Stomach smooth muscle (tissue), 2 donors: Measurements from ENCODE around the gene RACGAP1.
A peak's percentile ranks its signal among the peaks of the same experiment; 100 is the strongest.

Experiments used
- H3K27ac ChIP-seq: one replicate; pipeline ENCODE4 v1.7.0; 2013; ENCODE audit warnings: mild to moderate bottlenecking, low read length, inconsistent platforms
- H3K27me3 ChIP-seq, 2 donors: one replicate each; pipeline ENCODE4 v1.7.0; 2013; ENCODE audit warnings: low read length in 2 of 2; ENCODE audit not compliant: insufficient read depth in 2 of 2, control insufficient read depth in 1 of 2
- H3K36me3 ChIP-seq, 2 donors: one replicate each; pipeline ENCODE4 v1.7.0; 2013; ENCODE audit warnings: low read length in 2 of 2; ENCODE audit not compliant: control insufficient read depth in 2 of 2, insufficient read depth in 2 of 2
- H3K4me1 ChIP-seq: one replicate; pipeline ENCODE4 v1.7.0; 2013; ENCODE audit warnings: low read length; ENCODE audit not compliant: control insufficient read depth, insufficient read depth
- H3K4me3 ChIP-seq, 2 donors: one replicate each; pipeline ENCODE4 v1.7.0; 2013; ENCODE audit warnings: low read length in 2 of 2
- H3K9ac ChIP-seq, 2 donors: one replicate each; pipeline ENCODE4 v1.7.0; 2013; ENCODE audit warnings: low read length in 2 of 2, mild to moderate bottlenecking in 1 of 2
- H3K9me3 ChIP-seq, 2 donors: one replicate each; pipeline ENCODE4 v1.7.0; 2013; ENCODE audit warnings: low read length in 2 of 2; ENCODE audit not compliant: control insufficient read depth in 2 of 2
- donor health status: healthy.
- donor health status: Pancreatic carcinoma.

RACGAP1 gene

GRCh38 chr12:49945394-49946080, 79.8 kb downstream of the RACGAP1 start:
- Histone ChIP-seq H3K27ac (no peak overlapping the region), H3K9ac (peak overlapping the region; percentile 30 to 52), H3K9me3 (no peaks in the 10 kb centered on the region), H3K4me3 (peak overlapping the region; percentile 15 to 52), H3K36me3 (no peaks in the 10 kb centered on the region), H3K4me1 (no peaks in the 10 kb centered on the region), H3K27me3 (no peaks in the 10 kb centered on the region)

- Histone ChIP-seq H3K27ac (no peak overlapping the region), H3K9ac (peak overlapping the region in 1 of 2 donors; percentile 52)
Measured at GRCh38 chr12:49944718-49945117, 80.6 kb downstream of the RACGAP1 start.

DNA sequence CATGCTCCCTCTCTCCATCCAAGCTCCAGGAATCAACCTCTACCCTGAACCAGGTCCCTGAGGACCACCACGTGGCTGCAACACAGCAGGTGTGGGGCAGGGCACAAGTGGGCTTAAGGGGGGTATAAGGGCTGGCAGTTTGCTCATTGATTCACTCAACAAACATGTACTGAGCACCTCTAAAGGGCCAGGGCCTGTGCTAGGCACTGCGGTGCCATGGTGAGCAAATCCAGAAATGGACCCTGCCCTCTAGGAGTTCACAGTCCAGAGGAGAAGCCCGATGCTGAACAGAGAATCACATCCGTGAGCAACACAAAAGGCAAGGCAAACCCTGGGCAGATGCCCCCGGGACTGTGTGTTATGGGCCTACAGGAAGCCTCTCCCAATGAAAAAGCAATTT, 81.2 kb downstream of the RACGAP1 start:
- no peaks in the 10 kb centered on the region for H3K36me3 ChIP-seq
- H3K4me3 ChIP-seq, result no peak overlapping the region
- H3K9ac ChIP-seq, result no peak overlapping the region
- no peaks in the 10 kb centered on the region for H3K27me3 ChIP-seq
- H3K4me1 ChIP-seq, result no peaks in the 10 kb centered on the region
- no peaks in the 10 kb centered on the region for H3K9me3 ChIP-seq
- no peak overlapping the region for H3K27ac ChIP-seq

More at GRCh38 chr12:49944718-49945117, 80.6 kb downstream of the RACGAP1 start:
- no peaks in the 10 kb centered on the region for H3K36me3 ChIP-seq
- H3K27me3 ChIP-seq, result no peaks in the 10 kb centered on the region
- H3K4me1 ChIP-seq, result no peaks in the 10 kb centered on the region
- H3K4me3 ChIP-seq, result no peak overlapping the region
- no peaks in the 10 kb centered on the region for H3K9me3 ChIP-seq

DNA sequence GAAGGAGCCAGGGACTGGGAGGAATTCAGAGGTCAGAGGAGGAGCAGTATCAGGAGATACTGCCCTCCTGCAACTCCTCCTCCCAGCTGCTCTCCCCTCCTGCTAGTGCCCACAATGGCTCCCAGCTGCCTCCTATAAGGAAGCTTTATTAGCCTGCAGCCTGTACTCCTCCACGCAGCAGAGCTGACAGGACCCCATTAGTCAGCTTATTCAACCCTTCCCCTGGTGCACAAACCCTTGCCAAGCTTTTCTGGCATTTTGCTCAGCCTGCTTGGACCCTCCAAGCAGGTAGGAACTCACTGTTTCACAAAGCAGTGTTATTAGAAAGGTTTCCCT, 81.7 kb downstream of the RACGAP1 start:
- Histone ChIP-seq H3K4me3 (no peak overlapping the region), H3K36me3 (no peaks in the 10 kb centered on the region), H3K9me3 (no peaks in the 10 kb centered on the region), H3K9ac (no peak overlapping the region), H3K4me1 (no peaks in the 10 kb centered on the region), H3K27me3 (no peaks in the 10 kb centered on the region), H3K27ac (no peak overlapping the region)

- Histone ChIP-seq H3K9me3 (no peaks in the 10 kb centered on the region), H3K27me3 (no peaks in the 10 kb centered on the region), H3K9ac (no peak overlapping the region), H3K27ac (no peak overlapping the region), H3K36me3 (no peaks in the 10 kb centered on the region), H3K4me3 (no peak overlapping the region), H3K4me1 (no peaks in the 10 kb centered on the region)
Measured at GRCh38 chr12:49942921-49943624, 82.2 kb downstream of the RACGAP1 start.

GRCh38 chr12:49942512-49942893, 82.8 kb downstream of the RACGAP1 start:
- Histone ChIP-seq H3K4me1 (no peaks in the 10 kb centered on the region), H3K9me3 (no peaks in the 10 kb centered on the region)

DNA sequence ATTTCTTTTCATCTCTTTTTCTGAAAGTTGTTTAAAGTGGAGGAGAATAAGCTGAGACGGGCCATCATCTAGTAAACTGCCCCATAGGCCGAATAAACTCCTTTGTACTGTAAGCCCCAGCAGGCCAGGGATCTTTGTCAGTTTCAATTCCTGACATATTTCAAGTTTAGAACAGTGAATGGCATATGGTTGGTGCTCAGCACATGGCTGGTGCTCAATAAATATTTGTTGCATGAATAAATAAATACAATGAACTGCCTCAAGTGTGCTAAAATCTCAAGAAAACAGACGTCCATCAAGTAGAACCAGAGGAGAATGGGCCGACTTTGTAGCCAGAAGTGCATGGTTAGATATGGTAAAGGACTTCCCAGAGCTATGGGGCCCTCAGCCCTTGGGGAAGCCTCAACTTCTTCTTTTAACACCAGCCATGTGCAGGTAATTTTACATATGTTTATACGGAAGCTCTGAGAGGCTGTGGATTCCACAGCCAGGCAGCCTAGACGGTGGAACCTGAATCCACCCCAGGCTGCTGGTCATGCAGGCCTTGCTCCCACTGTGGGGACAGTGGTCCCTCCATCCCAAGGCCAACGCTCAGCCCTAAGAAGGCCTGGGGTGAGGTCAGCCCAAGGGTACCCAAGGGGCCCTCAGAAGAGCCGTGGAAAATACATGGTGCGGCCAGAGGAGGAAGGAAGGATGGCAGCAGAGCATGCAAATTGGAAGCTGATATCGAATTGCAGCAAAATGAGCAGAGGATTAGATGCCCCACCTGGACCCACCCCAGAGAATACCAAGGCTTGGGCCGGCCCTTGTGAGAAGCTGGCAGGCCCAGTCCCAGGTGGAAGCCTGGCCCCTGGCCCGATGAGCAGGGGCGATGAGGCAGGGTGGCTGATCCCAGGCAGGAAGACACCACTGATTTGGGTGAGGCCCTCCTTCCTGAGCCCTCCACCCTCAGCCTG, 83.5 kb downstream of the RACGAP1 start:
- Histone ChIP-seq H3K9ac (no peak overlapping the region), H3K9me3 (no peaks in the 10 kb centered on the region), H3K27me3 (no peaks in the 10 kb centered on the region), H3K36me3 (no peaks in the 10 kb centered on the region), H3K27ac (no peak overlapping the region), H3K4me1 (no peaks in the 10 kb centered on the region), H3K4me3 (no peak overlapping the region)

More at GRCh38 chr12:49942512-49942893, 82.8 kb downstream of the RACGAP1 start:
- Histone ChIP-seq H3K9ac (no peak overlapping the region), H3K27ac (no peak overlapping the region), H3K27me3 (no peaks in the 10 kb centered on the region), H3K36me3 (no peaks in the 10 kb centered on the region), H3K4me3 (no peak overlapping the region)

DNA sequence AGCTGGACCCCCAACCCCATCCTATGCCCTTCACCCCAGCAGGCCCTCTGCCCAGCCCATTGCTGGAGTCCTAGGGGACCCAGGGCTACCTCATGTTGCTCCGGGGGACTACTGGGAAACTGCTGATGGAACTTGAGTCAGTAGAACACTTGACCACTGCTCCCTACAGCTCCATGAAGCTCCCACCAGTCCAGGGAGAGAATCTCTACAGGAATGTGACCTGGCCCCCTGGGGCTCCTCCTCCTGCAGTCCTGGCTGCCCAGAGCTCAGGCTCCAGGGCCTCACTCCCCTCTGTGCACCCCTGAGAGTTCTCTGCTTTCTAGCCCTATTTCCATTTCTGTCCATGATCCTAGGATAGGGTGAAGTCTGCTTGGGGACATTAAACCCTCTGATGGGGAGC, 85.6 kb downstream of the RACGAP1 start:
- no peak overlapping the region for H3K4me3 ChIP-seq
- no peaks in the 10 kb centered on the region for H3K36me3 ChIP-seq
- H3K4me1 ChIP-seq, result no peaks in the 10 kb centered on the region
- no peak overlapping the region for H3K27ac ChIP-seq
- H3K27me3 ChIP-seq, result no peaks in the 10 kb centered on the region
- H3K9ac ChIP-seq, result no peak overlapping the region
- H3K9me3 ChIP-seq, result no peaks in the 10 kb centered on the region

- Histone ChIP-seq H3K36me3 (no peaks in the 10 kb centered on the region), H3K9me3 (no peaks in the 10 kb centered on the region), H3K4me1 (no peaks in the 10 kb centered on the region), H3K27ac (no peak overlapping the region), H3K4me3 (no peak overlapping the region), H3K27me3 (no peaks in the 10 kb centered on the region), H3K9ac (no peak overlapping the region)
Measured at GRCh38 chr12:49939307-49939706, 86.0 kb downstream of the RACGAP1 start.
